Vagina (tissue), 2 donors: ENCODE data around the gene ACVR2B.

Experiments used
- CTCF ChIP-seq, 3 experiments: fragments of 450-650 bp in 2 of 3; fragments of 200-600 bp in 1 of 3; sonication (generic) in 1 of 3; IDR thresholded peaks; one replicate each; pipeline ENCODE4 v1.5.1; 2017 to 2019; ENCODE audit warnings: antibody characterized with exemption in 3 of 3, mild to moderate bottlenecking in 2 of 3, moderate library complexity in 2 of 3
- POLR2A ChIP-seq, 2 donors: fragments of 450-650 bp; IDR thresholded peaks; one replicate each; pipeline ENCODE4 v1.6.1; 2017; ENCODE audit warnings: antibody characterized with exemption in 2 of 2, mild to moderate bottlenecking in 2 of 2, moderate library complexity in 2 of 2
- POLR2AphosphoS5 ChIP-seq, 2 donors: sonication (generic); formaldehyde crosslinking; IDR thresholded peaks; one replicate each; pipeline ENCODE4 v1.9.0; 2017; ENCODE audit warnings: antibody characterized with exemption in 2 of 2, mild to moderate bottlenecking in 2 of 2, low read depth in 1 of 2; ENCODE audit not compliant: insufficient read depth in 1 of 2

GRCh38 chr3:38472342-38472741 is 18.7 kb downstream of the ACVR2B start:
- TF ChIP-seq CTCF (IDR thresholded peaks at IDR 0.05) (no peak), POLR2AphosphoS5 (IDR thresholded peaks at IDR 0.05; ENCODE audit: insufficient read depth in 1 of 2, low read depth in 1 of 2) (no peak), POLR2A (IDR thresholded peaks at IDR 0.05) (no peak)
